SK-N-DZ (cell line): ENCODE data around the gene OSBPL10.

Source experiments
- DNase-seq: peaks from one replicate; pipeline ENCODE4 v3.0.0-alpha.2; 2015; ENCODE audit warnings: low spot score

The OSBPL10 gene

GRCh38 chr3:31621314-31621713, 359.7 kb downstream of the OSBPL10 start:
- DNase-seq, result no peak

DNA sequence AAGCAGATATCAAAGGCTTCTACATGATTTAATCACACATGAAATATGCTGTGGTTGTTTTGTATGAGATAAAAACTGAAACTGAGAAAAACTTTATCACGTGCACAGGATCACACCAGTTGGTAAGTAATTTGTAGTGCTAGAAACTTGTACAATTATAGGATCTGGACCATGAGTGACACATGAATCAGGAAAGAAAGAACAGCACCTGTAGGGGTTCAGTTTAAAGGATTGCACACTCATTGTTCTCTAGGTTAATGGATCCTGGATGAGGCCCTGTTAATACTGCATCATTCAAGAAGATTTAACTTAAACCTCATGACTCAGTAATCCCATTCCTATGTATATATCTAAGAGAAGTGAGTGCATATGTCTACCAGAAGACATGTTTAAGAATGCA, 360.4 kb downstream of the OSBPL10 start:
- no peak for DNase-seq

DNA sequence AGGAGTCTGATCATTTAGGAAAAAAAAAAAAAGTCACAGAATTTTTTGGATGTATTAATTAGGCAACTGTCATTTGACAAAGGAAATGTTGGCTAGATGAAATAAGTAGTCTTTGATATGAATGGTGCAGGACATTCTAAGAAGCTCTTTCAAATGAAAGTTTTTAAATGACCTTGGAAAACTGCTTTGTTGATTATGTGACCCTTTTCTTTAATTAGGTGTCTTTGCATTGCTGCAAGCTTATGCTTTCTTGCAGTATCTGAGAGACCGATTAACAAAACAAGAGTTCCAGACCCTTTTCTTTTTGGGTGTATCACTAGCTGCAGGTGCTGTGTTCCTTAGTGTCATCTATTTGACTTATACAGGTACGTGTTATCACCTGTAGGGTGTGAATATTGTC, 364.4 kb downstream of the OSBPL10 start:
- no peak for DNase-seq

DNA sequence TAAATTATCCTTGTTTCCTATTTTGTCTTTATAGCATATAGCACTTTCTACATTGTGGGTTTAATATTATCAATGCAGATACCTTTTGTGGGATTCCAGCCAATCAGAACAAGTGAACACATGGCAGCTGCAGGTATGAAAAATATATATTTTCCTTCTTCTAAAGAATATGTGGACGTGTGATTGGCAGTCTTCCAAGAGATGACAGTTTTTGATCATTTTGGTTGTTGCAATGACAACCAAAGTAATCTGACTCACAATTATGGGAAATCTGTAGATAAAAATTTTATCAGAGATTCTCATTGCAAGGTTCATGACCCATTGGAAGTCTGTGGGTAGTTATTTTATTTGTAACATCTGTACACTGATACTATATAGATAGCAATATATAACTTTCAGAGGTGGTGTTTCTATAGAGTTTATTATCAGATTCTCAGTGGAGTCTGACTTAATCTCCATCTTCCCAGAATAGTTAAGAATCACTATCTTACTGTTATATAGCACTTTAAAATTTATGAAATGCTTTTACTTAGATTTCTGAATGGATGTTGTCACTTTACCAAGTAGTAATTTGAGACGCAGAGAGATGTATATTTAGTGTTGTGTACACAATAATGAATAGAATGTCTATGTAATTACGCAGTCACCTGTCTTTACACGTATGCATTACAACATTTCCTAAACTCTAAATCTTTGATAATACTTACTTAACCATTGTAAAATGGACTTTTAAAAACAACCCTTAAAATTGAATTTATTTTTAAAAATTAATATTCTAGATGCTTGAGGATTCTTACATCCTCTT, 365.8 kb downstream of the OSBPL10 start:
- DNase-seq, result no peak

DNA sequence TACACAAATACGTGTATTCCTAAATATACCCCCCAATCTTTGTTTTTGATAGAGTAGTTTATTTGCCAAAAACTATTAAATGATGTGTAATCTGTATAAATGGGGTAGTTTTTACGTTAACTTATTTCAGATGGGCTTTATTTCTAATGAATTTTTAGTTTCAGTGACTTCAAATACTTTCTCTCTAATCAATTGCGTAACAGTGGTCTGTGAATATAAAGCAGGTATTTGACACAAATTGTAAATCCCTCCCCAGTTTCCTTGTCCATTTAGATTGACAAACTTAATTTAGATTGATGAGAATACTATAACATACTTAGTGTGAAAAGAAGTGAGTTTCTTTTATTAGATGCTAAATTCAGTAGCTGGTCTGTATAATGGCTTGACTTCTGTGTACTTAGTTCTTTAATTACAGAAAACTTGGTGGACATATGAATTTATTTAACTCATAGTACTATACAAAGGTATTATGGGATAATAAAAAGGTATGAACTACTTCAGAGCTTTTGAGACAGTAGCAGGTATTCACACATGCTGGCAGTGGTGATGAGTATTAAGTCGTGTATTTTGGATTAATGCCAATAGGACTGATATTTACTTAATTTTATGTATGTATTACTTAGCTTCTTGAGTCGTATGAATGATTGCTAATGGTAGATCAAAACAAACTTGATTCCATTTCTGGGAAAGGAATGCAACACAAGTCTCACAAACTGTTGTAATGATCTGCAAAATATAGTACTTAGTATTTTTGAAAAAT, 366.7 kb downstream of the OSBPL10 start:
- DNase-seq, result no peak

GRCh38 chr3:31613654-31614053, 367.4 kb downstream of the OSBPL10 start:
- DNase-seq, result peak; percentile 5

GRCh38 chr3:31613177-31613576, 367.9 kb downstream of the OSBPL10 start:
- no peak for DNase-seq
